ENCODE data around the gene TNPO2.

DNA sequence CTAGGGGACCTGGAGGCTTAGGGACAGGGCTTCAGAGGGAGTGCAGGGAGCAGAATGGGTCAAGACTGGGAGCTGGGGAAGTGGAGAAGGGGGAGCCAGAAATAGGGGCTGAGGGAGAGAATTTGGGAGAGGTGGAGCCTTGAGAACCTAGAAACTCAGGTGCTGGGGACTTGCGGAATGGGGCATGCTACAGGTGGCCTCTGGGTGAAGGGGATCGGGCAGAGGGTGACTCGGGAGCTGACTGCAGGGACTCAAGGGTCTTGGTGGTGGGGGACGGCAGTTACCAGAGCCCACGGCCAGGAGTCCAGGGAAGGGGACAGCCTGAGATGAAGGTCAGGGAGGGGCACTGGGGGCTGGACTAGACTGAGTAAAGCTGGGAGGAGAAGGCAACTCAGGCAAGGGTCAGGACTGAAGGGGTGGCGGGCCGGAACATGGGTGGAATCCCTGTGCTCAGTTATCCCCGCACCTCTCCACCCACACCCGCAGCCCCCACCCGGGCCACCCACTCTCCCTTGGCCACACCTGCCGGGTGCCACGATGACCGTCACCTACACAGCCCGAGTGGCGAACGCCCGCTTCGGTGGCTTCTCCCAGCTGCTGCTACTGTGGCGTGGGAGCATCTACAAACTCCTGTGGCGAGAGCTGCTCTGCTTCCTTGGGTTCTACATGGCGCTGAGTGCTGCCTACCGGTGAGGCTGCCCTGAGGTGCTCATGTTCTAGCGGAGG is 28.5 kb upstream of the TNPO2 start:
- TF ChIP-seq JUN (CRISPR knock-in tag; IDR thresholded peaks at IDR 0.05), result no peak
- TF ChIP-seq OVOL2 (CRISPR knock-in tag; IDR thresholded peaks at IDR 0.05; ENCODE audit: borderline replicate concordance), result no peak
- TF ChIP-seq, protein P1, sequence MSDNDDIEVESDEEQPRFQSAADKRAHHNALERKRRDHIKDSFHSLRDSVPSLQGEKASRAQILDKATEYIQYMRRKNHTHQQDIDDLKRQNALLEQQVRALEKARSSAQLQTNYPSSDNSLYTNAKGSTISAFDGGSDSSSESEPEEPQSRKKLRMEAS (CRISPR knock-in tag; IDR thresholded peaks at IDR 0.05), result no peak
- TF ChIP-seq, protein P2, sequence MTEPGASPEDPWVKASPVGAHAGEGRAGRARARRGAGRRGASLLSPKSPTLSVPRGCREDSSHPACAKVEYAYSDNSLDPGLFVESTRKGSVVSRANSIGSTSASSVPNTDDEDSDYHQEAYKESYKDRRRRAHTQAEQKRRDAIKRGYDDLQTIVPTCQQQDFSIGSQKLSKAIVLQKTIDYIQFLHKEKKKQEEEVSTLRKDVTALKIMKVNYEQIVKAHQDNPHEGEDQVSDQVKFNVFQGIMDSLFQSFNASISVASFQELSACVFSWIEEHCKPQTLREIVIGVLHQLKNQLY (CRISPR knock-in tag; IDR thresholded peaks at IDR 0.05), result no peak
- TF ChIP-seq CREB1 (CRISPR knock-in tag; IDR thresholded peaks at IDR 0.05), result no peak
- TF ChIP-seq, protein P3, sequence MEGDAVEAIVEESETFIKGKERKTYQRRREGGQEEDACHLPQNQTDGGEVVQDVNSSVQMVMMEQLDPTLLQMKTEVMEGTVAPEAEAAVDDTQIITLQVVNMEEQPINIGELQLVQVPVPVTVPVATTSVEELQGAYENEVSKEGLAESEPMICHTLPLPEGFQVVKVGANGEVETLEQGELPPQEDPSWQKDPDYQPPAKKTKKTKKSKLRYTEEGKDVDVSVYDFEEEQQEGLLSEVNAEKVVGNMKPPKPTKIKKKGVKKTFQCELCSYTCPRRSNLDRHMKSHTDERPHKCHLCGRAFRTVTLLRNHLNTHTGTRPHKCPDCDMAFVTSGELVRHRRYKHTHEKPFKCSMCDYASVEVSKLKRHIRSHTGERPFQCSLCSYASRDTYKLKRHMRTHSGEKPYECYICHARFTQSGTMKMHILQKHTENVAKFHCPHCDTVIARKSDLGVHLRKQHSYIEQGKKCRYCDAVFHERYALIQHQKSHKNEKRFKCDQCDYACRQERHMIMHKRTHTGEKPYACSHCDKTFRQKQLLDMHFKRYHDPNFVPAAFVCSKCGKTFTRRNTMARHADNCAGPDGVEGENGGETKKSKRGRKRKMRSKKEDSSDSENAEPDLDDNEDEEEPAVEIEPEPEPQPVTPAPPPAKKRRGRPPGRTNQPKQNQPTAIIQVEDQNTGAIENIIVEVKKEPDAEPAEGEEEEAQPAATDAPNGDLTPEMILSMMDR (IDR thresholded peaks at IDR 0.05), result no peak
- TF ChIP-seq TCF7 (CRISPR knock-in tag; IDR thresholded peaks at IDR 0.05; ENCODE audit: low read depth), result no peak
- TF ChIP-seq, protein P4, sequence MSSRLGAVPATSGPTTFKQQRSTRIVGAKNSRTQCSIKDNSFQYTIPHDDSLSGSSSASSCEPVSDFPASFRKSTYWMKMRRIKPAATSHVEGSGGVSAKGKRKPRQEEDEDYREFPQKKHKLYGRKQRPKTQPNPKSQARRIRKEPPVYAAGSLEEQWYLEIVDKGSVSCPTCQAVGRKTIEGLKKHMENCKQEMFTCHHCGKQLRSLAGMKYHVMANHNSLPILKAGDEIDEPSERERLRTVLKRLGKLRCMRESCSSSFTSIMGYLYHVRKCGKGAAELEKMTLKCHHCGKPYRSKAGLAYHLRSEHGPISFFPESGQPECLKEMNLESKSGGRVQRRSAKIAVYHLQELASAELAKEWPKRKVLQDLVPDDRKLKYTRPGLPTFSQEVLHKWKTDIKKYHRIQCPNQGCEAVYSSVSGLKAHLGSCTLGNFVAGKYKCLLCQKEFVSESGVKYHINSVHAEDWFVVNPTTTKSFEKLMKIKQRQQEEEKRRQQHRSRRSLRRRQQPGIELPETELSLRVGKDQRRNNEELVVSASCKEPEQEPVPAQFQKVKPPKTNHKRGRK (CRISPR knock-in tag; IDR thresholded peaks at IDR 0.05; ENCODE audit: borderline replicate concordance), result no peak
- no peak for TF ChIP-seq ZNF263 (CRISPR knock-in tag; IDR thresholded peaks at IDR 0.05; ENCODE audit: low read depth)
- TF ChIP-seq EMX1 (CRISPR knock-in tag; IDR thresholded peaks at IDR 0.05), result no peak
- no peak for TF ChIP-seq TEAD1 (CRISPR knock-in tag; IDR thresholded peaks at IDR 0.05)

Data from WTC11 (cell line).